ENCODE results near the gene TRAT1.

- TF ChIP-seq CTCF (IDR thresholded peaks at IDR 0.05; ENCODE audit: poor library complexity) (no peak), EZH2 (IDR thresholded peaks at IDR 0.05; ENCODE audit: borderline replicate concordance) (no peak)
Measured at GRCh38 chr3:108862865-108863798, 40.5 kb downstream of the TRAT1 start.
